Adrenal gland (tissue), 12 donors: ENCODE results near the gene STC2. TPM values are rescaled to one million over a fixed set of nuclear protein-coding genes. Genes with fewer than 3 reads are reported as not detected.
A peak's percentile ranks its signal among the peaks of the same experiment; 100 is the strongest.

Experiments
- DNase-seq, 7 donors: peaks; one replicate each; pipeline ENCODE4 v3.0.0-alpha.2; 2019 to 2020
- H3K27ac ChIP-seq, 5 donors: fragments of 200-600 bp; sonication (generic) in 4 of 5; 1 replicate in 3 of 5; 2 replicates in 2 of 5; pipeline versions ENCODE4 v1.5.1 to v1.8.0; 2016 to 2020; ENCODE audit warnings: mild to moderate bottlenecking in 1 of 5
- H3K27me3 ChIP-seq: fragments of 200-600 bp; 2 replicates; pipeline ENCODE4 v1.8.0; 2021
- H3K36me3 ChIP-seq, 2 donors: fragments of 200-600 bp; replicated peaks in 1 of 2; 1 replicate in 1 of 2; 2 replicates in 1 of 2; pipeline versions ENCODE4 v1.5.1 to v1.8.0; 2018 to 2022
- H3K4me1 ChIP-seq, 2 donors: fragments of 200-600 bp; replicated peaks in 1 of 2; 1 replicate in 1 of 2; 2 replicates in 1 of 2; pipeline versions ENCODE4 v1.5.1 to v1.8.0; 2018 to 2021
- H3K4me3 ChIP-seq, 4 donors: fragments of 200-600 bp; sonication (generic) in 3 of 4; one replicate each; pipeline ENCODE4 v1.5.1; 2016 to 2018
- H3K9me3 ChIP-seq, 3 donors: fragments of 200-600 bp; sonication (generic) in 1 of 3; replicated peaks in 1 of 3; 1 replicate in 2 of 3; 2 replicates in 1 of 3; pipeline versions ENCODE4 v1.5.1 to v1.8.0; 2016 to 2021
- POLR2A ChIP-seq, 2 donors: fragments of 450-650 bp; IDR thresholded peaks; one replicate each; pipeline ENCODE4 v1.6.1; 2017; ENCODE audit warnings: antibody characterized with exemption in 2 of 2, mild to moderate bottlenecking in 2 of 2, moderate library complexity in 1 of 2
- WGBS, 4 donors: extraction: QIAGEN DNeasy Blood & Tissue Kit in 2 of 4; methylation state at CpG; one replicate each; pipeline versions ENCODE4 v1.1.5 to v1.1.7; 2013 to 2017; 5-methylcytosine and 5-hydroxymethylcytosine counted together
- intact Hi-C, 2 donors: fragments of 100-400 bp; cut with DNase I; formaldehyde crosslinking; loops; one replicate each; pipeline versions ENCODE4 v1.14.1 to v1.15.0; 2022 to 2023
- polyA plus RNA-seq, 3 donors: library from polyadenylated mRNA; stranded (reverse); fragments of 200-250 nt in 2 of 3; fragments of 350-450 nt in 1 of 3; fragmentation: Illumina TruSeq in 1 of 3; extraction: RNeasy Lipid Tissue Mini Kit (QIAGEN cat#74804) in 1 of 3; gene quantifications; one replicate each; pipeline ENCODE4 v1.2.3, GENCODE V29; 2013 to 2014
- total RNA-seq, 9 donors: library from RNA; depleted of rRNA in 4 of 9; stranded (reverse); fragments of >200 nt in 4 of 9; fragments of 120-200 nt in 1 of 9; fragmentation: NEBNext Ultra II Directional in 1 of 9; extraction: Animal tissue kit (Norgen Biotek cat#: 25700) in 1 of 9; gene quantifications; one replicate each; pipeline versions ENCODE4 v1.1.0 to v1.2.4, GENCODE V29; 2013 to 2023
- TF ChIP-seq, protein P1 (sequence below), 6 experiments: fragments of 450-650 bp in 4 of 6; fragments of 200-600 bp in 2 of 6; sonication (generic) in 1 of 6; IDR thresholded peaks; 1 replicate in 5 of 6; 2 replicates in 1 of 6; pipeline versions ENCODE4 v1.5.1 to v1.8.0; 2016 to 2021; ENCODE audit warnings: antibody characterized with exemption in 6 of 6, mild to moderate bottlenecking in 2 of 6, moderate library complexity in 1 of 6
- donor health status: healthy with polysubstance abuse.
- donor health status: Bipolar disorder and iron deficiency.
- donor health status: DM: yes; HTN: yes; CAD: no.
- donor health status: DM: no; HTN: no; CAD: no.
- donor health status: DM: no; HTN: no; CAD: no.
- donor health status: DM: yes; HTN: yes; CAD: no.

STC2 gene
- total and polyA plus RNA-seq, 12 donors = 0.28 to 3.5 (median 1.0) TPM

DNA sequence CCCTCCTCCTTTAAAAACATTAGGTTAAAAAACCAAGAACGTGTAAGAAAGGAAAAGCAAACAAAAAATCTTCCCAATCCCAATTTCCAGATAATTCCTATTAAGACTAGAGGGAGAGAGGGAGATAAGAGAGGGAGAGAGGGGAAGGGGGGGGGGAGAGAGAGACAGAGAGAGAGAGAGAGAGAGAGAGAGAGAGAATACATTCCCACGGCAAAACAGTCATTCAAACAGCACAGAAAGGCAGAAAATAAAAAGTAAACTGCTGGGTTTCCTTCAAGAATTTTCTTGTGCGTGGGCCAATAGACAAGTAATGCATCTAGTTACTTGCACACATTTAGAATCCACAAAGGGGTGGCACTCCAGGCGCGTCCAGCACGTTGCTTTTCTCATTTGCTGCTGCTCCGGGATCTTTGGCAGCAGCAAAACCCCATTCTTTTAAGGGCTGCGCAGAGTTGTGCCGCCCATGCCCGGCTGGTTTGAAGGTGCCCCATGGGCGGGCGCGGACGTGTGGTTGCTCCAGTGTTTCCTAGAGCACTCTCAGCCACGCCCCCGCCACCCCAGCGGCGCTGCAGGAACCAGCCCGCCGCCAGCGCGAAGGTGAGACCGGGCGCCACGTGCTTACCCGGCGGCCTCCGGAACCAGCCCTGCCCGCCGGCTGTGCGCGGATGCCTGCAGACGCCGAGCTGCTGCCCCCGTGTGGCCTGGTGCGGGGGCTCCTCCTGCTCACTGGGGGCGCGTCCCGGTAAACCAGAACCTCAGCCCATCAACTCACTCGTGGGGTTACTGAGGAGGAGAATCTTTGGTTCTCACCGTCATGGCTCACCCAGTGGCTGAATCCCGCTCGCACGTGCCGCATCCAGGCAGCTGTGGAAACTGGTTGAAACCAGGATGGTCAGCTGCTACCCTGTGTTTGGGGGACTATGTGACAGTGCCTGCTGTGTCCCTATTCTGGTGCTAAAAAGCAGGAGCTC lies 44.6 kb downstream of the STC2 start:
- intact Hi-C loops = loop anchor here (5.0 kb wide), 2 partner anchors 306 to 576 kb away; no protein-coding TSS in a partner anchor
- H3K4me1 ChIP-seq = peaks cover 4 to 7% of the 10 kb centered on the region in 2 donors
- whole genome bisulfite sequencing, 4 donors = 2 to 11% (median 4%) methylated on average over 14 to 45 of the region's 45 CpGs
- peaks cover 36% of the 10 kb centered on the region for H3K27me3 ChIP-seq
- H3K4me3 ChIP-seq = peak overlapping the region in 1 of 4 donors; percentile 4
- H3K9me3 ChIP-seq = no peaks in the 10 kb centered on the region
- peak; percentile 58 to 81 (median 73) for DNase-seq
- H3K36me3 ChIP-seq = no peaks in the 10 kb centered on the region
- H3K27ac ChIP-seq = no peak overlapping the region
- no peak for TF ChIP-seq POLR2A (IDR thresholded peaks at IDR 0.05)
- TF ChIP-seq, protein P1, sequence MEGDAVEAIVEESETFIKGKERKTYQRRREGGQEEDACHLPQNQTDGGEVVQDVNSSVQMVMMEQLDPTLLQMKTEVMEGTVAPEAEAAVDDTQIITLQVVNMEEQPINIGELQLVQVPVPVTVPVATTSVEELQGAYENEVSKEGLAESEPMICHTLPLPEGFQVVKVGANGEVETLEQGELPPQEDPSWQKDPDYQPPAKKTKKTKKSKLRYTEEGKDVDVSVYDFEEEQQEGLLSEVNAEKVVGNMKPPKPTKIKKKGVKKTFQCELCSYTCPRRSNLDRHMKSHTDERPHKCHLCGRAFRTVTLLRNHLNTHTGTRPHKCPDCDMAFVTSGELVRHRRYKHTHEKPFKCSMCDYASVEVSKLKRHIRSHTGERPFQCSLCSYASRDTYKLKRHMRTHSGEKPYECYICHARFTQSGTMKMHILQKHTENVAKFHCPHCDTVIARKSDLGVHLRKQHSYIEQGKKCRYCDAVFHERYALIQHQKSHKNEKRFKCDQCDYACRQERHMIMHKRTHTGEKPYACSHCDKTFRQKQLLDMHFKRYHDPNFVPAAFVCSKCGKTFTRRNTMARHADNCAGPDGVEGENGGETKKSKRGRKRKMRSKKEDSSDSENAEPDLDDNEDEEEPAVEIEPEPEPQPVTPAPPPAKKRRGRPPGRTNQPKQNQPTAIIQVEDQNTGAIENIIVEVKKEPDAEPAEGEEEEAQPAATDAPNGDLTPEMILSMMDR (IDR thresholded peaks at IDR 0.05) = peak; percentile 53 to 78 (median 62)

DNA sequence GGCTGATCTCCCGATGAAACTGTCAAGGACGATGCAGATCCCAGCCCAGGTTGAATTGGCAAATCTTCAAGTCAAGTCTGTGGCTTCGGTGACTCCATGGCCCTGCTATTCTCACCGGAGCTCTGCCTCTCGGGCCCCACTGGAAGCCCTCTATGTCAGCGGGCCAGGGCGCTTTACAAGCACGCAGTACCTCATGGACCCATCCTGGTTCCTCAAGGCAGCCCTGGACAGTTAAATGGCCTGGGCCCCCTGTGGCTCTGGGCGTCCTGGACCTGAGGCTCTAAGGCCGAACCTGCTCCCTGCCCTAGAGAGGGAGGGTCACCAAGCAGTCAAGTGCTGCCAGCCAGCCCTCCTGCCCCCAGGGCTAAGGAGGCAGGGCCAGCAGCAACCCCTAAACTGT lies 45.3 kb downstream of the STC2 start:
- no peak for DNase-seq
- Histone ChIP-seq H3K4me3 (no peak overlapping the region), H3K27ac (no peak overlapping the region), H3K36me3 (no peaks in the 10 kb centered on the region), H3K4me1 (peaks cover 4 to 7% of the 10 kb centered on the region in 2 donors), H3K27me3 (peaks cover 29% of the 10 kb centered on the region), H3K9me3 (no peaks in the 10 kb centered on the region)
- no peak for TF ChIP-seq POLR2A (IDR thresholded peaks at IDR 0.05)
- TF ChIP-seq, protein P1 (IDR thresholded peaks at IDR 0.05) = no peak
- WGBS, 4 donors = 71 to 79% (median 72%) methylated on average over 2 to 10 of the region's 10 CpGs
- intact Hi-C loops = loop anchor here (5.0 kb wide), 2 partner anchors 306 to 576 kb away; no protein-coding TSS in a partner anchor

DNA sequence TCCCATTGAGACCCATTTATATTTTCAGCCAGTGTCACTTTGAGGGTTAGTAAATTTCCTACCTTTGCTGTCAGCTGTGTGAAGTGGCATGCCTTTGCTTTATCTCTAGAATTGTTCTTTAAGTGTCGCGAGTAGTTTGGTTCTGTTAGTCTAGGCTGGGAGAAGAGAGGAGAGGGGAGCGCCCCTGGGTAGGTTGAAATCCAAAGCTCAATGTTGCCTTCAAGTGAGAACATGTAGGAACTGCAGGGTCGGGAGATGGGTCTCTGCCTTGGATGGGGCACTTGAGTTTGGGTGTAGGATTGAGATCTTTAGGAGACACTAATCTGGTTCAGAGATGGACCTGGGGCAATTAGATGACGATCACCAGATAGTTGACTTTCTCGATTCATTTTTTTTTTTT lies 46.3 kb downstream of the STC2 start:
- Histone ChIP-seq H3K4me1 (peaks cover 4 to 7% of the 10 kb centered on the region in 2 donors), H3K36me3 (no peaks in the 10 kb centered on the region), H3K27ac (no peak overlapping the region), H3K4me3 (no peak overlapping the region), H3K27me3 (peaks cover 24% of the 10 kb centered on the region), H3K9me3 (no peaks in the 10 kb centered on the region)
- 15 to 26% (median 21%) methylated on average over 6 of the region's 6 CpGs for WGBS, 4 donors
- intact Hi-C loops = loop anchor here (5.0 kb wide), 2 partner anchors 305 to 575 kb away; no protein-coding TSS in a partner anchor
- DNase-seq = no peak
- TF ChIP-seq POLR2A (IDR thresholded peaks at IDR 0.05) = no peak
- TF ChIP-seq, protein P1 (IDR thresholded peaks at IDR 0.05) = no peak

DNA sequence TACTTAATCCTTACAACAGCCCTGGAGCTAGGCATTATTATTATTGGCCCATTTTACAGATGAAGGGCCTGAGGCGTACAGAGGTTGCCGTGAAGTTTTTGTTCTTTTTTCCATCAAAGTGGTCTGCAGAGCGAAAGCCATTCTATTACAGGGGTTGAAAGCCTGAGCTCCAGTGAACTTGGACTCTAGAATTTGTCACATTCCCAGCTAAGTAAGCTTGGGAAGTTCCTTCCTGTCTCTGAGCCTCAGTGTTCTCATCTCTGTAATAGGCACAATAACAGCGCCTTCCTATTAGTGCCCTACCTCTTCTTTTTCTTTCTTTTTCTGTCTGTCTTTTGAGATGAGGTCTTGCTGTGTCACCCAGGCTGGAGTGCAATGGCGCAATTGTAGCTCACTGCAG lies 49.0 kb downstream of the STC2 start:
- Histone ChIP-seq H3K27ac (no peak overlapping the region), H3K4me1 (peaks cover 4 to 7% of the 10 kb centered on the region in 2 donors), H3K27me3 (peaks cover 21% of the 10 kb centered on the region), H3K36me3 (no peaks in the 10 kb centered on the region), H3K9me3 (no peaks in the 10 kb centered on the region), H3K4me3 (no peak overlapping the region)
- 85 to 97% (median 91%) methylated on average over 5 of the region's 5 CpGs for WGBS, 4 donors
- intact Hi-C loops = loop anchor here in 1 of 2 donors (10.0 kb wide), 1 partner anchor 294 kb away; the partner anchor contains the start of gene ATP6V0E1
- DNase-seq = no peak
- no peak for TF ChIP-seq POLR2A (IDR thresholded peaks at IDR 0.05)
- TF ChIP-seq, protein P1 (IDR thresholded peaks at IDR 0.05) = no peak
